Kidney (tissue), 14 donors: ENCODE measurements around the gene CCNC. TPM values are rescaled to one million over a fixed set of nuclear protein-coding genes. Genes with fewer than 3 reads are reported as not detected.

ENCODE experiments used
- DNase-seq, 5 donors: peaks; one replicate each; pipeline ENCODE4 v3.0.0-alpha.2; 2013 to 2020
- FAIRE-seq: peaks from 2 replicates; lab custom pipeline; 2012; peaks lifted over from hg19 to GRCh38; lab: Jason Lieb, UNC
- H3K27ac ChIP-seq, 2 donors: one replicate each; pipeline ENCODE4 v1.7.0; 2013; ENCODE audit warnings: low read depth in 2 of 2, low read length in 2 of 2, inconsistent platforms in 1 of 2
- H3K27me3 ChIP-seq: one replicate; pipeline ENCODE4 v1.7.1; 2013; ENCODE audit warnings: low read length, inconsistent platforms; ENCODE audit not compliant: control insufficient read depth, insufficient read depth
- H3K36me3 ChIP-seq, 3 donors: one replicate each; pipeline versions ENCODE4 v1.7.0 to v1.7.1; 2013; ENCODE audit warnings: low read length in 3 of 3, control low read depth in 1 of 3, inconsistent platforms in 1 of 3; ENCODE audit not compliant: insufficient read depth in 3 of 3, control insufficient read depth in 2 of 3
- H3K4me1 ChIP-seq, 3 donors: one replicate each; pipeline versions ENCODE4 v1.7.0 to v1.7.1; 2013; ENCODE audit warnings: low read length in 3 of 3, inconsistent platforms in 1 of 3, low read depth in 1 of 3; ENCODE audit not compliant: control insufficient read depth in 2 of 3, insufficient read depth in 2 of 3
- H3K4me3 ChIP-seq, 3 donors: one replicate each; pipeline versions ENCODE4 v1.7.0 to v1.8.1; 2013; ENCODE audit warnings: low read length in 3 of 3, control low read depth in 1 of 3, inconsistent platforms in 1 of 3
- H3K9ac ChIP-seq, 3 donors: one replicate each; pipeline versions ENCODE4 v1.7.0 to v1.7.1; 2013; ENCODE audit warnings: low read length in 3 of 3, control low read depth in 1 of 3, inconsistent platforms in 1 of 3
- H3K9me3 ChIP-seq, 3 donors: one replicate each; pipeline versions ENCODE4 v1.7.0 to v1.7.1; 2013; ENCODE audit warnings: low read length in 3 of 3, control low read depth in 1 of 3, inconsistent platforms in 1 of 3; ENCODE audit not compliant: control insufficient read depth in 2 of 3, insufficient read depth in 1 of 3
- intact Hi-C: fragments of 100-400 bp; cut with DNase I; formaldehyde crosslinking; loops from one replicate; pipeline ENCODE4 v1.11.1; 2022
- polyA plus RNA-seq: library from polyadenylated mRNA; stranded (reverse); fragments of 350-450 nt; fragmentation: Illumina TruSeq; extraction: RNeasy Lipid Tissue Mini Kit (QIAGEN cat#74804); gene quantifications from one replicate; pipeline ENCODE4 v1.2.3, GENCODE V29; 2014; ENCODE audit warnings: low read depth, low replicate concordance; ENCODE audit not compliant: insufficient read depth
- total RNA-seq: library from RNA; stranded (reverse); fragmentation: NEBNext Ultra II Directional; extraction: Animal tissue kit (Norgen Biotek cat#: 25700); gene quantifications from one replicate; pipeline ENCODE4 v1.2.1, GENCODE V29; 2021
- TF ChIP-seq, protein P1 (sequence below): IDR thresholded peaks from 3 replicates; pipeline ENCODE4 v1.5.1; 2012; ENCODE audit warnings: mild to moderate bottlenecking, moderate library complexity, borderline replicate concordance; ENCODE audit not compliant: insufficient read depth; ENCODE audit errors: extremely low read depth
- donor health status: control.
- donor health status: control.
- donor health status: control.
- donor health status: control.
- donor health status: control.
- donor health status: DM: yes; HTN: yes; CAD: no.
- donor health status: Normal renal cell carcinoma (clear cell type).

Gene CCNC
- total and polyA plus RNA-seq, 2 donors from 2014 or later: 51.4 to 55.9 TPM

DNA sequence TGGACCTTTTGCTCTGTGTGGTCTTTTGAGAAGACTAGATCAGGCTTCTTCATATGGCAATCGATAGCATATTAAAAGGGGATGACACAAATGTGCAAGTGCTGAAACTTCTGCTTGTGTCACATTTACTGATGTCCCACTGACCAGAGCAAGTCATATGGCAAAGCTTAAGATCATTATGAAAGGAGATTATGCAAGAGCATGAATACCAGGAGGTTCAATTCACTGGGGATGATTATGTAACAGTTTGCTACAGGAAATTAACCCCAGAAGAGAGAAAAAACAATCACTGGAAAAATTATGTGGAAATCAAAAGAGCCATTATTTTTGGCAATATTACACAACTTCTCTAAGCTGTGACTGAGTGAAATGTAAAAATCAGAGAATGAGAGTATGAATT is 24.4 kb upstream of the CCNC start:
- H3K4me1 ChIP-seq: peaks cover 0 to 12% (median 0%) of the 10 kb centered on the region in 3 donors
- peaks cover 70% of the 10 kb centered on the region for H3K27me3 ChIP-seq
- DNase-seq: no peak
- no peak for FAIRE-seq
- TF ChIP-seq, protein P1, sequence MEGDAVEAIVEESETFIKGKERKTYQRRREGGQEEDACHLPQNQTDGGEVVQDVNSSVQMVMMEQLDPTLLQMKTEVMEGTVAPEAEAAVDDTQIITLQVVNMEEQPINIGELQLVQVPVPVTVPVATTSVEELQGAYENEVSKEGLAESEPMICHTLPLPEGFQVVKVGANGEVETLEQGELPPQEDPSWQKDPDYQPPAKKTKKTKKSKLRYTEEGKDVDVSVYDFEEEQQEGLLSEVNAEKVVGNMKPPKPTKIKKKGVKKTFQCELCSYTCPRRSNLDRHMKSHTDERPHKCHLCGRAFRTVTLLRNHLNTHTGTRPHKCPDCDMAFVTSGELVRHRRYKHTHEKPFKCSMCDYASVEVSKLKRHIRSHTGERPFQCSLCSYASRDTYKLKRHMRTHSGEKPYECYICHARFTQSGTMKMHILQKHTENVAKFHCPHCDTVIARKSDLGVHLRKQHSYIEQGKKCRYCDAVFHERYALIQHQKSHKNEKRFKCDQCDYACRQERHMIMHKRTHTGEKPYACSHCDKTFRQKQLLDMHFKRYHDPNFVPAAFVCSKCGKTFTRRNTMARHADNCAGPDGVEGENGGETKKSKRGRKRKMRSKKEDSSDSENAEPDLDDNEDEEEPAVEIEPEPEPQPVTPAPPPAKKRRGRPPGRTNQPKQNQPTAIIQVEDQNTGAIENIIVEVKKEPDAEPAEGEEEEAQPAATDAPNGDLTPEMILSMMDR: no peak
- no peak overlapping the region for H3K27ac ChIP-seq
- H3K36me3 ChIP-seq: no peaks in the 10 kb centered on the region
- H3K9ac ChIP-seq: no peak overlapping the region
- intact Hi-C loops: no loop called here
- H3K9me3 ChIP-seq: peaks cover 0 to 5% (median 0%) of the 10 kb centered on the region in 3 donors
- H3K4me3 ChIP-seq: no peak overlapping the region

DNA sequence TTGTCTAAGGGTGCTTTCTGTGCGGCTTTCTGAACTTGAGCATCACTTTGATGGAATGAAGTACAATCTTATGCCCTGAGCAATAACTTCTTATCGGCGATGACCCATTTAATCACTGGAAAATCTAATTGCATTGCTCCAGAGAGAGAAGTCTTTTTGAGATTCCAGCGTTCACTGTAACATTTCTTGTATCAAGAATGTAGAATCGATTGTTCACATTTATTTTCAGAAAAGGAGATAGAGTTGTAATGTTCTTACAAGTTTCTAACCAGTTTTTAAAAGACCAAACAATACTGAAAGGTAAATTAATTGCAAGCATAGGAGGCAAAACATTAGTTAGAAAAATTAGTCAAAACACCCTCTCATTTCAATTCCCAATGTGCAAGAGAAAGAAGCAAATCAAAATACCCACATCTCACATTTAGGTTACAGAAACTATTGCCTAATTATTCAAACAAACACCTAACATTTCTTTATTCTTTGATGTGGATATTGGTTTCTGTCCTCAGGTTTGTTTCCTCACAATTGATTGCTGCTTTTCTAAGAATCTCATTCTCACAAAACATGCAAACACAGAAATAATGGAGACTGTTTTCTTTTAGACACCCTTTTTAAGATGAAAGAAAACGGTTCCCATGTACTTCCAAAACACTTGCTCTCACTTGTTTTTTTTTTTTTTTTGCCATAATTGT is 23.4 kb upstream of the CCNC start:
- FAIRE-seq (no peak), DNase-seq (no peak)
- Histone ChIP-seq H3K27ac (no peak overlapping the region), H3K9me3 (peaks cover 0 to 5% (median 0%) of the 10 kb centered on the region in 3 donors), H3K9ac (no peak overlapping the region), H3K4me3 (no peak overlapping the region), H3K27me3 (peaks cover 72% of the 10 kb centered on the region), H3K36me3 (no peaks in the 10 kb centered on the region), H3K4me1 (peaks cover 0 to 12% (median 0%) of the 10 kb centered on the region in 3 donors)
- TF ChIP-seq, protein P1: no peak
- intact Hi-C loops: no loop called here

DNA sequence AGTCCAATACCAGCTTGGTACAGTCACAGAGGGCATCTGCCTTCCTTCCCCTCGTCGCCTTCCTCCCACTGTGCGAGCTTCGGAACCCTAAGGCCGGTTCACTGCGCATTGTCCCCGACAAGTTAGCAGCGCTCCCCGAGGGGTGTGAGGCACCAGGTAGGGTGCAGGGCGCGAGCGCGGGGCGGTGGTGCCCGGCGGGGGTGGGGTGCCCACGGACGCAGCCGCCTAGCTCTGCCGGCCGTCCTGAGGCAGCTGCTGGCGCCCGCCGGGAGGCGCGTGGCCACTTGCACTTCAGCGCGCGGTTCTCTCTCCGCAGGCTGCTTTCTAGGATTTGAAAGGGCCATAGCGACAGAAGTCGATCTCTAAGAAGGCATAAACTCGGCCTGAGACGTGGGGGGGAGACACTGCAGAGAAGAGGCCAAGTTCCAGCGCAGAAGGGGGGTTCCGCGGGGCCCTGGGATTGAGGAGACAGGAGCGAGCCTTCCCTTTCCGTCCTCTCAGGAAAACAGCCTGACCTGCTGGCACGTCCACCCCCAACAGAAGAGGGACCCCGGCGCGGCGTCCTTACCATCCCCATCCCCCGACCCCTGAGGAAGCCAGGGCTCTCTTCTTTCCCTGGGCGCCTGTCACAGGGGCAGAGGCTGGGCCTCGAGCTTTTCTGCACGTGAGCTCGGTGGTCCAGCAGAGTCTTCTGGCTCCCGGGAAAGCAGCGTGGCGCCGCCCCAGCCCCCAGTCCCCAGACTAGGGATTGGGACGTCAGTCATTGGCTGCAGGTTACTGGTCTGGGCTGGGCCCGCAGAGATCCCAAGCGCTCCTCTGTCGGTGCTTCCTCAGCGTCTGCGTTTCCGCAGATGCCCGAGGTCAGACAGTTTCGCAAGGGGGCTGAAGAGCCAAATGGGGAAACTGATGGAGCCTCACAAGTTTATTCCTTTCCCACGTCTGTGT is 22.5 kb upstream of the CCNC start:
- Histone ChIP-seq H3K27me3 (peaks cover 68% of the 10 kb centered on the region), H3K4me3 (no peak overlapping the region), H3K9ac (no peak overlapping the region), H3K9me3 (peaks cover 0 to 5% (median 0%) of the 10 kb centered on the region in 3 donors), H3K36me3 (no peaks in the 10 kb centered on the region), H3K27ac (no peak overlapping the region), H3K4me1 (peaks cover 0 to 12% (median 0%) of the 10 kb centered on the region in 3 donors)
- intact Hi-C loops: no loop called here
- TF ChIP-seq, protein P1: no peak
- FAIRE-seq (no peak), DNase-seq (peak in 1 of 5 donors; percentile 51)
